Calu3 (cell line): ENCODE results near the gene ERFE. TPM values are rescaled to one million over a fixed set of nuclear protein-coding genes. Genes with fewer than 3 reads are reported as not detected.

Source experiments
- BruUV-seq: library from RNA; stranded (reverse); fragments of 400-500 nt; replicated peaks from 2 replicates; lab custom pipeline; 2021; lab: Mats Ljungman, UMichigan
- CTCF ChIA-PET: fragments of 300-600 bp; sonication (Branson Sonifier 250); formaldehyde crosslinking; loops from one replicate; lab custom pipeline; 2022; ENCODE audit warnings: antibody characterized with exemption; lab: Charles Lee
- DNase-seq: peaks from one replicate; pipeline ENCODE4 v3.0.0; 2022
- H3K27ac Mint-ChIP-seq: one replicate; pipeline ENCODE4 v1.8.0; 2022; ENCODE audit warnings: mixed read lengths; ENCODE audit not compliant: unreplicated experiment
- H3K27me3 Mint-ChIP-seq: one replicate; pipeline ENCODE4 v1.8.0; 2022; ENCODE audit warnings: mixed read lengths; ENCODE audit not compliant: unreplicated experiment
- H3K36me3 Mint-ChIP-seq: one replicate; pipeline ENCODE4 v1.8.0; 2022; ENCODE audit warnings: mild to moderate bottlenecking, moderate library complexity, mixed read lengths; ENCODE audit not compliant: insufficient read depth, unreplicated experiment
- H3K4me1 Mint-ChIP-seq: one replicate; pipeline ENCODE4 v1.8.0; 2022; ENCODE audit warnings: mild to moderate bottlenecking, low read depth, mixed read lengths; ENCODE audit not compliant: unreplicated experiment
- H3K4me3 Mint-ChIP-seq: one replicate; pipeline ENCODE4 v1.8.0; 2022; ENCODE audit warnings: mild to moderate bottlenecking, low read depth, moderate library complexity, mixed read lengths; ENCODE audit not compliant: unreplicated experiment
- H3K9me3 Mint-ChIP-seq: one replicate; pipeline ENCODE4 v1.8.0; 2022; ENCODE audit warnings: low read depth, mixed read lengths; ENCODE audit not compliant: unreplicated experiment
- intact Hi-C: fragments of 100-400 bp; cut with micrococcal nuclease; formaldehyde crosslinking; loops from one replicate; pipeline ENCODE4 v1.10.0; 2022; ENCODE audit not compliant: unreplicated experiment
- total RNA-seq: library from RNA; stranded (reverse); gene quantifications from 2 replicates; pipeline ENCODE4 v1.2.3, GENCODE V29; 2022
- TF ChIP-seq, protein P1 (sequence below): fragments of 200-600 bp; IDR thresholded peaks from one replicate; pipeline ENCODE4 v1.8.0; 2022; ENCODE audit warnings: antibody characterized with exemption; ENCODE audit not compliant: unreplicated experiment

ERFE gene
- total RNA-seq, 1 experiment from 2014 or later: 4.0 TPM

DNA sequence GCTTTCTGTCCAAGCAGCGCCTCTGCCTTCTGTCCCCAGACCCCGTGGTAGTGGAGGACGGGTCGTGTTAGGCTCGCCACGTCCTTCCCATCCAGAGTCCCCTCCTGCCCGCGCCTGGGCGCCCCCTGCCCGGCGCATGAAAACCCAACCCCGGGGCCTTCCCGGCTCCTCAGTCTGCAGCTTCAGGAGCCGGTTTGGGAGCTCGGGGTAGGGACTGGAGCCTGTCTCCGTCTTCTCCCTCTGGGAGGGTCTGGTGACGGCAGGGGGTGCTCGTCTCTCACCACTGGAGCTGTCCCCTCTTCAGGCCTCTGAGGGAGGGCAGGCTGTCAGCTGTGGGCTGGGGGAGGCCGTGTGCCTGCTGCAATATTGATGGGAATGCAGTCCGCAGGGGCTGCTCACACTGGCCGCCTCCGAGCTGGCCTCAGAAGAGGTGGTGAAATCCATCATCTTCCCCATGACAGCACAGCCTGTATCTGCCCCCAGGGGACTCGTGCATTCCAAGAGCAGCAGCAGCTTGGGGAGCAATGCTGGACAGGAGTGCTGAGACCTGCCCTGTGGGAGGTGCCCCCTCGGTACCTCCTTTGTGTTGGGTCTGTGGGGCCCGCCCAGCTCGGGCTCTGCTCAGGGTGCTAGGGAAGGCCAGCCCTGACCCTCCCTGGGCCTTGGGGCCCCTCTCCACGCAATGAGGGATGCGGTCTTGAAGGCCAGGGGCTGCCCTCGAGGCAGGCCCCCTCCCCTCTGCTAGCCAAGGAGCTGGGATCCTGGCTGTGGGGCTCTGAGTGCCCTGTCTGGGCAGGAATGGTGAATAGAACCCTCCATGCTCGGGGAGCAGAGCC is 38.1 kb upstream of the ERFE start:
- CTCF ChIA-PET: no interaction called here
- TF ChIP-seq, protein P1, sequence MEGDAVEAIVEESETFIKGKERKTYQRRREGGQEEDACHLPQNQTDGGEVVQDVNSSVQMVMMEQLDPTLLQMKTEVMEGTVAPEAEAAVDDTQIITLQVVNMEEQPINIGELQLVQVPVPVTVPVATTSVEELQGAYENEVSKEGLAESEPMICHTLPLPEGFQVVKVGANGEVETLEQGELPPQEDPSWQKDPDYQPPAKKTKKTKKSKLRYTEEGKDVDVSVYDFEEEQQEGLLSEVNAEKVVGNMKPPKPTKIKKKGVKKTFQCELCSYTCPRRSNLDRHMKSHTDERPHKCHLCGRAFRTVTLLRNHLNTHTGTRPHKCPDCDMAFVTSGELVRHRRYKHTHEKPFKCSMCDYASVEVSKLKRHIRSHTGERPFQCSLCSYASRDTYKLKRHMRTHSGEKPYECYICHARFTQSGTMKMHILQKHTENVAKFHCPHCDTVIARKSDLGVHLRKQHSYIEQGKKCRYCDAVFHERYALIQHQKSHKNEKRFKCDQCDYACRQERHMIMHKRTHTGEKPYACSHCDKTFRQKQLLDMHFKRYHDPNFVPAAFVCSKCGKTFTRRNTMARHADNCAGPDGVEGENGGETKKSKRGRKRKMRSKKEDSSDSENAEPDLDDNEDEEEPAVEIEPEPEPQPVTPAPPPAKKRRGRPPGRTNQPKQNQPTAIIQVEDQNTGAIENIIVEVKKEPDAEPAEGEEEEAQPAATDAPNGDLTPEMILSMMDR: no peak
- Mint-ChIP-seq H3K27me3 (peaks cover 46% of the 10 kb centered on the region), H3K27ac (no peak overlapping the region), H3K4me3 (no peak overlapping the region), H3K9me3 (no peaks in the 10 kb centered on the region), H3K4me1 (no peaks in the 10 kb centered on the region), H3K36me3 (no peaks in the 10 kb centered on the region)
- intact Hi-C loops: no loop called here
- no TSS peak for BruUV-seq
- DNase-seq: no peak

- no peaks in the 10 kb centered on the region for H3K9me3 Mint-ChIP-seq
- no TSS peak for BruUV-seq
- no peaks in the 10 kb centered on the region for H3K4me1 Mint-ChIP-seq
- H3K27me3 Mint-ChIP-seq: peaks cover 36% of the 10 kb centered on the region
- no peaks in the 10 kb centered on the region for H3K36me3 Mint-ChIP-seq
- DNase-seq: no peak
- CTCF ChIA-PET: no interaction called here
- H3K4me3 Mint-ChIP-seq: no peak overlapping the region
- TF ChIP-seq, protein P1: no peak
- intact Hi-C loops: no loop called here
- no peak overlapping the region for H3K27ac Mint-ChIP-seq
These were observed 37.1 kb upstream of the ERFE start for GRCh38 chr2:238121511-238122286.

- no peak for DNase-seq
- Mint-ChIP-seq H3K9me3 (no peaks in the 10 kb centered on the region), H3K36me3 (no peaks in the 10 kb centered on the region), H3K4me3 (no peak overlapping the region), H3K27ac (no peak overlapping the region), H3K27me3 (peaks cover 27% of the 10 kb centered on the region), H3K4me1 (no peaks in the 10 kb centered on the region)
- TF ChIP-seq, protein P1: no peak
- intact Hi-C loops: no loop called here
- CTCF ChIA-PET: no interaction called here
- BruUV-seq: no TSS peak
These were observed 36.2 kb upstream of the ERFE start for GRCh38 chr2:238122287-238123217.
